ENCODE data around the gene NIPBL.
"Not testable (repeated sequence)": the region's sequence is repeated elsewhere in the genome, so short reads cannot be mapped to it uniquely, and the experiment has no call there.

GRCh38 chr5:36892085-36892830, 15.7 kb downstream of the NIPBL start:
- not testable (repeated sequence) for TF ChIP-seq CTCF, EP300 (IDR thresholded peaks at IDR 0.05)
